ENCODE results near the gene AQP12A.

GRCh38 chr2:240642061-240642805, 49.4 kb upstream of the AQP12A start:
- no peak for TF ChIP-seq NR2F1 (conservative IDR thresholded peaks at IDR 0.05)
- no peak for TF ChIP-seq CREB1 (IDR thresholded peaks at IDR 0.05; ENCODE audit: low read depth)
- TF ChIP-seq WRNIP1 (IDR thresholded peaks at IDR 0.05; ENCODE audit: borderline replicate concordance, low read depth, low read length), result no peak
- TF ChIP-seq CBX3 (IDR thresholded peaks at IDR 0.05; ENCODE audit: borderline replicate concordance, low read depth), result no peak
- no peak for TF ChIP-seq NFIC (IDR thresholded peaks at IDR 0.05; ENCODE audit: low read depth, low read length)
- no peak for TF ChIP-seq CHD2 (IDR thresholded peaks at IDR 0.05; ENCODE audit: borderline replicate concordance, low read depth, low read length)
- TF ChIP-seq USF2 (IDR thresholded peaks at IDR 0.05; ENCODE audit: borderline replicate concordance, low read depth, low read length), result no peak
